ENCODE data around the gene PTGER2.

- no peak for TF ChIP-seq EGR1 (IDR thresholded peaks at IDR 0.05)
- TF ChIP-seq TCF12 (IDR thresholded peaks at IDR 0.05; ENCODE audit: low read depth): no peak
- TF ChIP-seq CREB1 (IDR thresholded peaks at IDR 0.05; ENCODE audit: low read depth): no peak
- TF ChIP-seq CEBPB (IDR thresholded peaks at IDR 0.05): no peak
- no peak for TF ChIP-seq REST (IDR thresholded peaks at IDR 0.05; ENCODE audit: low read depth)
- TF ChIP-seq NFIC (IDR thresholded peaks at IDR 0.05): no peak
- no peak for TF ChIP-seq YY1 (IDR thresholded peaks at IDR 0.05; ENCODE audit: low read depth)
- no peak for TF ChIP-seq EP300 (IDR thresholded peaks at IDR 0.05; ENCODE audit: borderline replicate concordance)
- no peak for TF ChIP-seq FOXM1 (IDR thresholded peaks at IDR 0.05; ENCODE audit: borderline replicate concordance, low read depth)
- TF ChIP-seq TAF1 (IDR thresholded peaks at IDR 0.05; ENCODE audit: low read depth): no peak
- TF ChIP-seq TEAD4 (IDR thresholded peaks at IDR 0.05): no peak
- TF ChIP-seq ZBTB7A (IDR thresholded peaks at IDR 0.05; ENCODE audit: low read depth): no peak
Observed at GRCh38 chr14:52329678-52330369, 15.7 kb downstream of the PTGER2 start.

Measured in Ishikawa (cell line).